CD4-positive, alpha-beta T cell (primary cell): ENCODE measurements around the gene ATP5MC3. TPM values are rescaled to one million over a fixed set of nuclear protein-coding genes. Genes with fewer than 3 reads are reported as not detected.

Source experiments
- ATAC-seq: fragments of 200-7000 bp; cut with Tn5 transposase; one replicate; pipeline ENCODE4 v1.10.0; 2022; ENCODE audit warnings: mild to moderate bottlenecking; ENCODE audit not compliant: poor library complexity
- CTCF ChIA-PET: fragments of 350-600 bp; sonication (Branson Sonifier 250); formaldehyde crosslinking; loops from one replicate; lab custom pipeline; 2021; ENCODE audit warnings: antibody characterized with exemption, inconsistent platforms; lab: Charles Lee
- POLR2A ChIA-PET: fragments of 350-600 bp; sonication (Branson Sonifier 250); formaldehyde crosslinking; loops from one replicate; lab custom pipeline; 2021; ENCODE audit warnings: antibody characterized with exemption, inconsistent platforms; lab: Charles Lee
- DNase-seq, 14 experiments: peaks; one replicate each; pipeline ENCODE4 v3.0.0-alpha.2; 2013 to 2020; ENCODE audit warnings: mixed read lengths in 2 of 14
- H3K27ac ChIP-seq, 2 donors: one replicate each; pipeline versions ENCODE4 v1.5.1 to v1.7.0; 2013; ENCODE audit warnings: low read length in 2 of 2, low read depth in 1 of 2, mild to moderate bottlenecking in 1 of 2
- H3K27me3 ChIP-seq, 2 experiments: 1 replicate in 1 of 2; 2 replicates in 1 of 2; pipeline versions ENCODE4 v1.6.1 to v1.7.0; 2013; ENCODE audit warnings: low read length in 2 of 2, control low read depth in 1 of 2, mild to moderate bottlenecking in 1 of 2, moderate library complexity in 1 of 2; ENCODE audit not compliant: insufficient read depth in 2 of 2, control insufficient read depth in 1 of 2
- H3K36me3 ChIP-seq: one replicate; pipeline ENCODE4 v1.6.1; 2013; ENCODE audit warnings: low read length, control low read depth; ENCODE audit not compliant: insufficient read depth
- H3K4me1 ChIP-seq: one replicate; pipeline ENCODE4 v1.6.1; 2013; ENCODE audit warnings: low read length, control low read depth; ENCODE audit not compliant: insufficient read depth
- H3K4me3 ChIP-seq: one replicate; pipeline ENCODE4 v1.5.1; 2013; ENCODE audit warnings: mild to moderate bottlenecking, low read length, moderate library complexity
- H3K9me3 ChIP-seq, 2 experiments: 1 replicate in 1 of 2; 2 replicates in 1 of 2; pipeline versions ENCODE4 v1.6.1 to v1.7.0; 2013; ENCODE audit warnings: low read length in 2 of 2, mild to moderate bottlenecking in 2 of 2, control low read depth in 1 of 2, moderate library complexity in 1 of 2; ENCODE audit not compliant: control insufficient read depth in 1 of 2, insufficient read depth in 1 of 2
- H3K27ac Mint-ChIP-seq: one replicate; pipeline ENCODE4 v1.8.0; 2020; ENCODE audit warnings: mixed read lengths
- H3K27me3 Mint-ChIP-seq: one replicate; pipeline ENCODE4 v1.8.0; 2021; ENCODE audit warnings: mixed read lengths
- H3K36me3 Mint-ChIP-seq: one replicate; pipeline ENCODE4 v1.8.0; 2021; ENCODE audit warnings: low read depth, mixed read lengths
- H3K4me1 Mint-ChIP-seq: one replicate; pipeline ENCODE4 v1.8.0; 2021; ENCODE audit warnings: low read depth, mixed read lengths
- H3K4me3 Mint-ChIP-seq: one replicate; pipeline ENCODE4 v1.8.0; 2020; ENCODE audit warnings: mild to moderate bottlenecking, mixed read lengths
- H3K9me3 Mint-ChIP-seq: one replicate; pipeline ENCODE4 v1.8.0; 2020; ENCODE audit warnings: mixed read lengths
- CTCF ChIP-seq: fragments of 200-600 bp; IDR thresholded peaks from one replicate; pipeline ENCODE4 v1.8.0; 2022; ENCODE audit warnings: antibody characterized with exemption, mild to moderate bottlenecking
- intact Hi-C, 2 experiments: fragments of 100-400 bp; cut with DNase I in 1 of 2; cut with micrococcal nuclease in 1 of 2; formaldehyde crosslinking; loops; one replicate each; pipeline versions ENCODE4 v1.15.1 to v1.9.0; 2023 to 2025; cut with DNase I, micrococcal nuclease
- total RNA-seq, 174 experiments: library from RNA in 2 of 174; stranded (reverse) in 2 of 174; gene quantifications; one replicate each; pipeline ENCODE4 v1.2.3 and lab custom pipeline; 2021 to 2026

Gene ATP5MC3
- total RNA-seq, 2 experiments from 2014 or later, result 79.5 to 81.6 TPM

GRCh38 chr2:175227393-175227792, 45.9 kb upstream of the ATP5MC3 start:
- H3K27me3 ChIP-seq, result peaks cover 5 to 16% of the 10 kb centered on the region in 2 experiments
- no peaks in the 10 kb centered on the region for H3K9me3 ChIP-seq
- no peak for TF ChIP-seq CTCF
- Mint-ChIP-seq H3K4me3 (no peak overlapping the region), H3K9me3 (no peaks in the 10 kb centered on the region), H3K27ac (no peak overlapping the region), H3K36me3 (no peaks in the 10 kb centered on the region), H3K4me1 (no peaks in the 10 kb centered on the region), H3K27me3 (peaks cover 24% of the 10 kb centered on the region)
- ATAC-seq, result no peak
- H3K27ac ChIP-seq, result no peak overlapping the region
- intact Hi-C loops, result no loop called here
- H3K4me3 ChIP-seq, result no peak overlapping the region
- peak in 1 of 14 experiments; percentile 9 for DNase-seq
- H3K4me1 ChIP-seq, result no peaks in the 10 kb centered on the region
- POLR2A ChIA-PET, result no interaction called here
- CTCF ChIA-PET, result no interaction called here
- H3K36me3 ChIP-seq, result no peaks in the 10 kb centered on the region

GRCh38 chr2:175220075-175220474, 38.6 kb upstream of the ATP5MC3 start:
- Histone ChIP-seq H3K27me3 (peaks cover 8 to 10% of the 10 kb centered on the region in 2 experiments), H3K27ac (no peak overlapping the region), H3K36me3 (no peaks in the 10 kb centered on the region), H3K4me1 (no peaks in the 10 kb centered on the region), H3K9me3 (no peaks in the 10 kb centered on the region), H3K4me3 (no peak overlapping the region)
- ATAC-seq, result no peak
- Mint-ChIP-seq H3K27me3 (peaks cover 41% of the 10 kb centered on the region), H3K9me3 (no peaks in the 10 kb centered on the region), H3K4me1 (no peaks in the 10 kb centered on the region), H3K4me3 (no peak overlapping the region), H3K36me3 (no peaks in the 10 kb centered on the region), H3K27ac (no peak overlapping the region)
- intact Hi-C loops, result no loop called here
- POLR2A ChIA-PET, result no interaction called here
- no peak for TF ChIP-seq CTCF
- CTCF ChIA-PET, result no interaction called here
- DNase-seq, result no peak

- H3K27me3 Mint-ChIP-seq, result peaks cover 40% of the 10 kb centered on the region
- Histone ChIP-seq H3K27me3 (peaks cover 3 to 5% of the 10 kb centered on the region in 2 experiments), H3K27ac (no peak overlapping the region), H3K36me3 (no peaks in the 10 kb centered on the region), H3K4me3 (no peak overlapping the region), H3K9me3 (no peaks in the 10 kb centered on the region), H3K4me1 (no peaks in the 10 kb centered on the region)
- DNase-seq (no peak), ATAC-seq (no peak)
- POLR2A ChIA-PET, result no interaction called here
- CTCF ChIA-PET, result interaction anchor here (0.6 kb wide), 1 partner anchor 1023 kb away, joined by 3 read pairs; no protein-coding TSS in a partner anchor
- H3K27ac Mint-ChIP-seq, result no peak overlapping the region
- H3K4me1 Mint-ChIP-seq, result no peaks in the 10 kb centered on the region
- intact Hi-C loops, result no loop called here
- no peak for TF ChIP-seq CTCF
- no peaks in the 10 kb centered on the region for H3K36me3 Mint-ChIP-seq
- H3K9me3 Mint-ChIP-seq, result no peaks in the 10 kb centered on the region
- no peak overlapping the region for H3K4me3 Mint-ChIP-seq
Measured at GRCh38 chr2:175218551-175218950, 37.0 kb upstream of the ATP5MC3 start.
